GM23338 (cell line): ENCODE results near the gene HTR1B. TPM values are rescaled to one million over a fixed set of nuclear protein-coding genes. Genes with fewer than 3 reads are reported as not detected.

ENCODE experiments used
- ATAC-seq: fragments of 200-7000 bp; cut with Tn5 transposase; 3 replicates; pipeline ENCODE4 v1.9.1; 2020
- DNase-seq: peaks from one replicate; pipeline ENCODE4 v3.0.0-alpha.2; 2015; ENCODE audit warnings: low spot score
- H2AFZ ChIP-seq: fragments of 200-600 bp; sonication (generic); 2 replicates; pipeline ENCODE4 v1.8.0; 2016; ENCODE audit warnings: antibody characterized with exemption, mild to moderate bottlenecking, moderate library complexity
- H3F3A ChIP-seq: fragments of 200-600 bp; sonication (generic); replicated peaks from 2 replicates; pipeline ENCODE4 v1.8.0; 2017; ENCODE audit warnings: antibody characterized with exemption, mixed run types, low read depth
- H3K27ac ChIP-seq: fragments of 200-600 bp; sonication (generic); 2 replicates; pipeline ENCODE4 v1.6.1; 2016; ENCODE audit warnings: low read depth
- H3K27me3 ChIP-seq: fragments of 200-600 bp; sonication (generic); 2 replicates; pipeline ENCODE4 v1.8.0; 2016; ENCODE audit warnings: mild to moderate bottlenecking, mixed run types, moderate library complexity; ENCODE audit not compliant: insufficient read depth
- H3K36me3 ChIP-seq: fragments of 200-600 bp; sonication (generic); 2 replicates; pipeline ENCODE4 v1.8.0; 2016; ENCODE audit warnings: mild to moderate bottlenecking; ENCODE audit not compliant: insufficient read depth
- H3K4me1 ChIP-seq: fragments of 200-600 bp; sonication (generic); 2 replicates; pipeline ENCODE4 v1.8.0; 2016; ENCODE audit warnings: mild to moderate bottlenecking, moderate library complexity; ENCODE audit not compliant: insufficient read depth
- H3K4me2 ChIP-seq: fragments of 200-600 bp; sonication (generic); 2 replicates; pipeline ENCODE4 v1.7.1; 2017; ENCODE audit warnings: mixed run types
- H3K4me3 ChIP-seq: fragments of 200-600 bp; sonication (generic); 2 replicates; pipeline ENCODE4 v1.6.1; 2016; ENCODE audit warnings: mixed run types
- H3K79me2 ChIP-seq: fragments of 200-600 bp; sonication (generic); replicated peaks from 2 replicates; pipeline ENCODE4 v1.8.0; 2017; ENCODE audit warnings: mild to moderate bottlenecking; ENCODE audit not compliant: insufficient read depth
- H3K9me2 ChIP-seq: fragments of 200-600 bp; sonication (generic); 2 replicates; pipeline ENCODE4 v1.8.0; 2017; ENCODE audit not compliant: insufficient read depth
- H4K20me1 ChIP-seq: fragments of 200-600 bp; sonication (generic); replicated peaks from 2 replicates; pipeline ENCODE4 v1.8.0; 2017; ENCODE audit warnings: mild to moderate bottlenecking; ENCODE audit not compliant: insufficient read depth
- H3K27ac Mint-ChIP-seq: 2 replicates; pipeline ENCODE4 v1.8.0; 2020; ENCODE audit warnings: inconsistent platforms, mild to moderate bottlenecking, moderate library complexity, mixed read lengths
- H3K27me3 Mint-ChIP-seq: 3 replicates; pipeline ENCODE4 v1.8.0; 2022; ENCODE audit warnings: low read depth, mild to moderate bottlenecking, moderate library complexity, mixed read lengths, inconsistent platforms; ENCODE audit not compliant: insufficient read depth, poor library complexity
- H3K36me3 Mint-ChIP-seq: 3 replicates; pipeline ENCODE4 v1.8.0; 2021; ENCODE audit warnings: low read depth, mild to moderate bottlenecking, inconsistent platforms, moderate library complexity, mixed read lengths
- H3K4me1 Mint-ChIP-seq: 3 replicates; pipeline ENCODE4 v1.8.0; 2020; ENCODE audit warnings: mild to moderate bottlenecking, inconsistent platforms, mixed read lengths
- H3K4me3 Mint-ChIP-seq: 3 replicates; pipeline ENCODE4 v1.8.0; 2021; ENCODE audit warnings: moderate library complexity, mild to moderate bottlenecking, inconsistent platforms, mixed read lengths
- H3K9me3 Mint-ChIP-seq: 3 replicates; pipeline ENCODE4 v1.8.0; 2020; ENCODE audit warnings: moderate library complexity, mild to moderate bottlenecking, inconsistent platforms, mixed read lengths
- EZH2phosphoT487 ChIP-seq: fragments of 200-600 bp; sonication (generic); IDR thresholded peaks from one replicate; pipeline ENCODE4 v1.8.1; 2018; ENCODE audit warnings: antibody characterized with exemption; ENCODE audit not compliant: unreplicated experiment
- NANOG ChIP-seq: IDR thresholded peaks from 2 replicates; pipeline ENCODE4 v1.6.1; 2016; ENCODE audit warnings: antibody characterized with exemption, borderline replicate concordance
- STAT1 ChIP-seq: IDR thresholded peaks from one replicate; pipeline ENCODE4 v1.6.1; 2016; ENCODE audit warnings: antibody characterized with exemption; ENCODE audit not compliant: unreplicated experiment
- long read RNA-seq: library from polyadenylated mRNA; unstranded; transcript quantifications from one replicate; pipeline ENCODE4 v2.0.0, GENCODE V29; 2020; ENCODE audit not compliant: unreplicated experiment
- polyA plus RNA-seq: library from polyadenylated mRNA; unstranded; fragments of >200 nt; fragmentation: Nextera tagmentation; extraction: Ambion mirVana; gene quantifications from 2 replicates; pipeline ENCODE4 v1.2.1, GENCODE V29; 2016
- total RNA-seq: library from RNA; depleted of rRNA; stranded (reverse); fragments of >200 nt; shearing (Covaris generic); gene quantifications from 2 replicates; pipeline ENCODE4 v1.2.3, GENCODE V29; 2014; rRNA removed
- TF ChIP-seq, protein P1 (sequence below): IDR thresholded peaks from one replicate; pipeline ENCODE4 v1.6.1; 2018; ENCODE audit warnings: antibody characterized with exemption; ENCODE audit not compliant: unreplicated experiment

The HTR1B gene, protein sequence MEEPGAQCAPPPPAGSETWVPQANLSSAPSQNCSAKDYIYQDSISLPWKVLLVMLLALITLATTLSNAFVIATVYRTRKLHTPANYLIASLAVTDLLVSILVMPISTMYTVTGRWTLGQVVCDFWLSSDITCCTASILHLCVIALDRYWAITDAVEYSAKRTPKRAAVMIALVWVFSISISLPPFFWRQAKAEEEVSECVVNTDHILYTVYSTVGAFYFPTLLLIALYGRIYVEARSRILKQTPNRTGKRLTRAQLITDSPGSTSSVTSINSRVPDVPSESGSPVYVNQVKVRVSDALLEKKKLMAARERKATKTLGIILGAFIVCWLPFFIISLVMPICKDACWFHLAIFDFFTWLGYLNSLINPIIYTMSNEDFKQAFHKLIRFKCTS
- total RNA-seq (0.21 and 0.58 TPM in 2 replicates), polyA plus RNA-seq (0.10 and 0.19 TPM in 2 replicates)
- long read RNA-seq, result 0 reads

DNA sequence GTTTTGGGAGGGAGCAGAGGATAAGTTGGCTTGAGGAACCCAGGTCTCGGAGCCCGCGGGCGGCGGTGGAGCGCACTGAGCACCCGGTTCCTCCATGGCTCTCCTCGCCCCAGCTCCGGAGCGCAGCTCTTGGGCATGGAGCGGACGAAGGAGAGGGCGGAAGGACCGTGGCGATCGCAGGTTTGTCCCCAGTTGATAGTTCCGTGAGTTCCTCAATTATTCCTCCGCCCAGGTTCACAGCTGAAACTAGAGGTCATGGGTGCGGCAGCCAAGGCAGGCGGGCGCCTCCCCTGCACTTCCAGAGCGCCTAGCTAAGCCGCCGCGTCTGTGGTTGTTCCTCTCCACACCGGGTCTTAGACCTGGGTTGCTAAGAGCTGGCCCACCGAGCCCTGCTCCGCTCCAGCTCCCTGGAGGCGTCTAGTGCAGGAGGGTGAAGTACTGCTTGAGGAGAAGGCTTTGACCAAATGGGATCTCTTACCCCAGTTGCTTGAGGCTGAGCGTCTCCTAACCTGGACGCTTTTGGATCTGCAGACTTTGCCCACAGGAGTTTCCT is at the start of gene HTR1B:
Gene HTR1B (minus strand): TSS at position 184 of the 553 bp plus-strand sequence. CDS start 88 bp downstream, at position 96.
- H3K4me1 Mint-ChIP-seq, result peaks cover 23% of the 10 kb centered on the region
- no peaks in the 10 kb centered on the region for H3K79me2 ChIP-seq
- TF ChIP-seq EZH2phosphoT487, result peak; percentile 6
- TF ChIP-seq STAT1, result no peak
- peaks cover 75% of the 10 kb centered on the region for H3K27me3 ChIP-seq
- peak within 1 kb of the TSS; percentile 100 for H2AFZ ChIP-seq
- no peak within 1 kb of the TSS for H3K27ac ChIP-seq
- H3K4me2 ChIP-seq, result peak within 1 kb of the TSS; percentile 97
- no peak within 1 kb of the TSS for H3K27ac Mint-ChIP-seq
- DNase-seq (peak; percentile 69), ATAC-seq (peak; percentile 31)
- H3K36me3 ChIP-seq, result no peaks in the 10 kb centered on the region
- H3K9me2 ChIP-seq, result no peaks in the 10 kb centered on the region
- H3K27me3 Mint-ChIP-seq, result peaks cover 61% of the 10 kb centered on the region
- H3F3A ChIP-seq, result no peaks in the 10 kb centered on the region
- no peaks in the 10 kb centered on the region; the same call in 2 of the 3 replicates for H3K36me3 Mint-ChIP-seq
- H3K4me1 ChIP-seq, result peaks cover 26% of the 10 kb centered on the region
- H3K4me3 ChIP-seq, result peak within 1 kb of the TSS; percentile 88
- H3K9me3 Mint-ChIP-seq, result no peaks in the 10 kb centered on the region
- no peaks in the 10 kb centered on the region for H4K20me1 ChIP-seq
- peak within 1 kb of the TSS; percentile 91 for H3K4me3 Mint-ChIP-seq

DNA sequence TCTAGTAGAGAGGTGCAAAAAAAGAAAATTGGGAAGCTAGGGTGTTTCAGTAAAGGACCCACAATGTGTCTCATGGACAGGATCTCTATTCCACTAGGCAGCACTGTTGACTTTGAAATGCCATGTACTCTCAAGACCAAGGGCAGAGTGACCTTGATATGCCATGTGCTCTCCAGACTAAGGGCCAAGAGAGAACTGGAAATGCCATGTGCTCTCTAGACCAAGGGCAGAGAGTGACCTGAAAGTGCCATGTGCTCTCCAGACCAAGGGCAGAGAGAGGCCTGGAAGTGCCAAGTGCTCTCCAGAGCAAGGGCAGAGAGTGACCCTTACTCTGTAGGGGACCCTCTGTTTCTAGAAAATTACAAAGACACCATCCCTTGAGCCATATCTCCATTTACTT is 49.3 kb upstream of the HTR1B start:
- Histone ChIP-seq H3K27me3 (no peaks in the 10 kb centered on the region), H3F3A (no peaks in the 10 kb centered on the region), H3K79me2 (no peaks in the 10 kb centered on the region), H3K36me3 (0 out of 2 replicates have a peak, but pooled peaks cover 12% of the 10 kb centered on the region), H3K4me2 (no peak overlapping the region), H3K27ac (no peak overlapping the region), H3K4me1 (no peaks in the 10 kb centered on the region), H4K20me1 (no peaks in the 10 kb centered on the region), H3K4me3 (no peak overlapping the region), H2AFZ (no peak overlapping the region), H3K9me2 (peaks cover 7% of the 10 kb centered on the region)
- TF ChIP-seq NANOG (no peak), STAT1 (no peak)
- TF ChIP-seq, protein P1, sequence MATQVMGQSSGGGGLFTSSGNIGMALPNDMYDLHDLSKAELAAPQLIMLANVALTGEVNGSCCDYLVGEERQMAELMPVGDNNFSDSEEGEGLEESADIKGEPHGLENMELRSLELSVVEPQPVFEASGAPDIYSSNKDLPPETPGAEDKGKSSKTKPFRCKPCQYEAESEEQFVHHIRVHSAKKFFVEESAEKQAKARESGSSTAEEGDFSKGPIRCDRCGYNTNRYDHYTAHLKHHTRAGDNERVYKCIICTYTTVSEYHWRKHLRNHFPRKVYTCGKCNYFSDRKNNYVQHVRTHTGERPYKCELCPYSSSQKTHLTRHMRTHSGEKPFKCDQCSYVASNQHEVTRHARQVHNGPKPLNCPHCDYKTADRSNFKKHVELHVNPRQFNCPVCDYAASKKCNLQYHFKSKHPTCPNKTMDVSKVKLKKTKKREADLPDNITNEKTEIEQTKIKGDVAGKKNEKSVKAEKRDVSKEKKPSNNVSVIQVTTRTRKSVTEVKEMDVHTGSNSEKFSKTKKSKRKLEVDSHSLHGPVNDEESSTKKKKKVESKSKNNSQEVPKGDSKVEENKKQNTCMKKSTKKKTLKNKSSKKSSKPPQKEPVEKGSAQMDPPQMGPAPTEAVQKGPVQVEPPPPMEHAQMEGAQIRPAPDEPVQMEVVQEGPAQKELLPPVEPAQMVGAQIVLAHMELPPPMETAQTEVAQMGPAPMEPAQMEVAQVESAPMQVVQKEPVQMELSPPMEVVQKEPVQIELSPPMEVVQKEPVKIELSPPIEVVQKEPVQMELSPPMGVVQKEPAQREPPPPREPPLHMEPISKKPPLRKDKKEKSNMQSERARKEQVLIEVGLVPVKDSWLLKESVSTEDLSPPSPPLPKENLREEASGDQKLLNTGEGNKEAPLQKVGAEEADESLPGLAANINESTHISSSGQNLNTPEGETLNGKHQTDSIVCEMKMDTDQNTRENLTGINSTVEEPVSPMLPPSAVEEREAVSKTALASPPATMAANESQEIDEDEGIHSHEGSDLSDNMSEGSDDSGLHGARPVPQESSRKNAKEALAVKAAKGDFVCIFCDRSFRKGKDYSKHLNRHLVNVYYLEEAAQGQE, result no peak
- Mint-ChIP-seq H3K27me3 (no peaks in the 10 kb centered on the region), H3K36me3 (peaks cover 24% of the 10 kb centered on the region), H3K4me1 (peaks cover 6% of the 10 kb centered on the region; the same call in 1 of the 3 replicates), H3K27ac (no peak overlapping the region), H3K4me3 (no peak overlapping the region), H3K9me3 (peaks cover 47% of the 10 kb centered on the region)
- DNase-seq (no peak), ATAC-seq (no peak)
